Measurements from ENCODE around the gene DOLK.

DNA sequence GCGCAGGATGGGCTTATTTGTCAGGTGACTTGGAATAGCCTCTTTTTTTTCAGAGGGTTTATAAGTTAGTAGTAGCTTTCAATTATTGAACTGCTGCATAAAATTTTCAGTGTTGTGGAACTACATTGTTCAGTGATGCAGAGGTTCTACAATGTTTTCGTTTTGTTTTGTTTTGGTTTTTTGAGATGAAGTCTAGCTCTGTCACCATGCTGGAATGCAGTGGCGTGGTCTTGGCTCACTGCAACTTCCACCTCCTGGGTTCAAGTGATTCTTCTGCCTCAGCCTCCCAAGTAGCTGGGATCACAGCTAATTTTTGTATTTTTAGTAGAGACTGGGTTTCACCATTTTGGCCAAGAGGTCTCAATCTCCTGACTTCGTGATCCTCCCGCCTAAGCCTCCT is 22.1 kb upstream of the DOLK start:
- no peak for TF ChIP-seq SP1 (CRISPR knock-in tag; conservative IDR thresholded peaks at IDR 0.05)
- TF ChIP-seq, protein P1, sequence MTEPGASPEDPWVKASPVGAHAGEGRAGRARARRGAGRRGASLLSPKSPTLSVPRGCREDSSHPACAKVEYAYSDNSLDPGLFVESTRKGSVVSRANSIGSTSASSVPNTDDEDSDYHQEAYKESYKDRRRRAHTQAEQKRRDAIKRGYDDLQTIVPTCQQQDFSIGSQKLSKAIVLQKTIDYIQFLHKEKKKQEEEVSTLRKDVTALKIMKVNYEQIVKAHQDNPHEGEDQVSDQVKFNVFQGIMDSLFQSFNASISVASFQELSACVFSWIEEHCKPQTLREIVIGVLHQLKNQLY (CRISPR knock-in tag; IDR thresholded peaks at IDR 0.05), result no peak
- TF ChIP-seq GTF2I (CRISPR knock-in tag; conservative IDR thresholded peaks at IDR 0.05), result no peak
- TF ChIP-seq, protein P2, sequence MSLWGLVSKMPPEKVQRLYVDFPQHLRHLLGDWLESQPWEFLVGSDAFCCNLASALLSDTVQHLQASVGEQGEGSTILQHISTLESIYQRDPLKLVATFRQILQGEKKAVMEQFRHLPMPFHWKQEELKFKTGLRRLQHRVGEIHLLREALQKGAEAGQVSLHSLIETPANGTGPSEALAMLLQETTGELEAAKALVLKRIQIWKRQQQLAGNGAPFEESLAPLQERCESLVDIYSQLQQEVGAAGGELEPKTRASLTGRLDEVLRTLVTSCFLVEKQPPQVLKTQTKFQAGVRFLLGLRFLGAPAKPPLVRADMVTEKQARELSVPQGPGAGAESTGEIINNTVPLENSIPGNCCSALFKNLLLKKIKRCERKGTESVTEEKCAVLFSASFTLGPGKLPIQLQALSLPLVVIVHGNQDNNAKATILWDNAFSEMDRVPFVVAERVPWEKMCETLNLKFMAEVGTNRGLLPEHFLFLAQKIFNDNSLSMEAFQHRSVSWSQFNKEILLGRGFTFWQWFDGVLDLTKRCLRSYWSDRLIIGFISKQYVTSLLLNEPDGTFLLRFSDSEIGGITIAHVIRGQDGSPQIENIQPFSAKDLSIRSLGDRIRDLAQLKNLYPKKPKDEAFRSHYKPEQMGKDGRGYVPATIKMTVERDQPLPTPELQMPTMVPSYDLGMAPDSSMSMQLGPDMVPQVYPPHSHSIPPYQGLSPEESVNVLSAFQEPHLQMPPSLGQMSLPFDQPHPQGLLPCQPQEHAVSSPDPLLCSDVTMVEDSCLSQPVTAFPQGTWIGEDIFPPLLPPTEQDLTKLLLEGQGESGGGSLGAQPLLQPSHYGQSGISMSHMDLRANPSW (CRISPR knock-in tag; conservative IDR thresholded peaks at IDR 0.05; ENCODE audit: low read depth), result no peak
- no peak for TF ChIP-seq CREM (CRISPR knock-in tag; IDR thresholded peaks at IDR 0.05)
- no peak for TF ChIP-seq CREB1 (CRISPR knock-in tag; IDR thresholded peaks at IDR 0.05)
